Cardiac atrium fibroblast (primary cell): ENCODE data around the gene OR51E1. TPM values are rescaled to one million over a fixed set of nuclear protein-coding genes. Genes with fewer than 3 reads are reported as not detected.

Source experiments
- total RNA-seq: library from RNA; depleted of rRNA; stranded (reverse); fragments of >200 nt; gene quantifications from 2 replicates; pipeline ENCODE4 v1.2.3, GENCODE V29; 2015

Gene OR51E1
- total RNA-seq: not detected in 2 replicates

GRCh38 chr11:4643682-4644081 lies at the start of gene OR51E1:
Gene OR51E1, plus strand, starts transcription at chr11:4643982. Its CDS starts 8,545 bp downstream, at chr11:4652527.

GRCh38 chr11:4607781-4608666 lies 35.8 kb upstream of the OR51E1 start, which contains the start of gene TRIM68:
Gene TRIM68, minus strand, starts transcription at chr11:4608231. Its CDS starts 2,727 bp downstream, at chr11:4605504.

GRCh38 chr11:4636962-4637661 lies 6.7 kb upstream of the OR51E1 start, which contains the start of gene OR51D1:
Gene OR51D1, plus strand, starts transcription at chr11:4637477. Its CDS starts 2,314 bp downstream, at chr11:4639791.

GRCh38 chr11:4697585-4697984 lies 53.8 kb downstream of the OR51E1 start, which contains the start of gene OR51E2:
Gene OR51E2, minus strand, starts transcription at chr11:4697853. Its CDS starts 15,142 bp downstream, at chr11:4682711.

GRCh38 chr11:4704054-4704789 lies 60.4 kb downstream of the OR51E1 start, which contains the start of gene MMP26:
Gene MMP26, plus strand, starts transcription at chr11:4704784.

Other genes with a start within 250 kb of the OR51E1 start
- not detected in 2 replicates for gene OR52K2, start 194.7 kb upstream of the OR51E1 start, total RNA-seq
- not detected in 2 replicates for gene OR52K1, start 161.3 kb upstream of the OR51E1 start, total RNA-seq
- not detected in 2 replicates for gene OR52M1, start 98.8 kb upstream of the OR51E1 start, total RNA-seq
- not detected in 2 replicates for gene OR52I2, start 62.2 kb upstream of the OR51E1 start, total RNA-seq
- not detected in 2 replicates for gene OR52I1, start 49.9 kb upstream of the OR51E1 start, total RNA-seq
- gene TRIM68, start 35.8 kb upstream of the OR51E1 start, total RNA-seq: 9.9 and 12.5 TPM in 2 replicates
- gene OR51D1, start 6.5 kb upstream of the OR51E1 start, total RNA-seq: not detected in 2 replicates
- gene OR51E2, start 53.9 kb downstream of the OR51E1 start, total RNA-seq: not detected in 2 replicates
- gene MMP26, start 60.8 kb downstream of the OR51E1 start, total RNA-seq: not detected in 2 replicates
- gene OR51F1, start 126.0 kb downstream of the OR51E1 start, total RNA-seq: not detected in 2 replicates
- not detected in 2 replicates for gene OR52R1, start 160.4 kb downstream of the OR51E1 start, total RNA-seq
- not detected in 2 replicates for gene OR51F2, start 177.3 kb downstream of the OR51E1 start, total RNA-seq
- gene OR51S1, start 205.2 kb downstream of the OR51E1 start, total RNA-seq: not detected in 2 replicates
- gene OR51T1, start 237.9 kb downstream of the OR51E1 start, total RNA-seq: not detected in 2 replicates